Measurements from ENCODE around the gene FUCA2. TPM values are rescaled to one million over a fixed set of nuclear protein-coding genes. Genes with fewer than 3 reads are reported as not detected.

The FUCA2 gene
- total RNA-seq, 2 donors from 2014 or later, result 12.1 to 17.6 TPM

DNA sequence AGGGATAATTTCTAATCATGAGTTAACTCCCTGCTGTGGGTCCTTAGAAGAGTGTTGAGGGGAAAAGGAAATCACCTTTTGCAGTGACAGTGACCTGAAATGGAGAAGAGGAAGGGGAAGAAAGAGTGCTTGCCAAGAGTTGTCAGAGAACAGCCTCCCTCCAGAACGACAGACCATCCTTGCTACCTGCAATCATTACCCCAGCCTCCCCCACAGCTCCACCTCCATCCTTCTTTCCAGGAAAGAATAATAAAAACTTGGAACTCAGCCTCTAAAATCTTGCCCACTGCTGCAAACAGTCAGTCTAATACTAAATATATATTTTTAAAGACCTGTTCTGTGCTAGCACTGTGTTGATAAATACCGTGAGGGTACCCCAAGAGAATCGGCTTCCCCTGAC is 28.7 kb upstream of the FUCA2 start:
- DNase-seq (ENCODE audit: low spot score in 2 of 2) (no peak), ATAC-seq (no peak)
- Mint-ChIP-seq H3K9me3 (no peaks in the 10 kb centered on the region), H3K27ac (no peak overlapping the region), H3K36me3 (no peaks in the 10 kb centered on the region)

DNA sequence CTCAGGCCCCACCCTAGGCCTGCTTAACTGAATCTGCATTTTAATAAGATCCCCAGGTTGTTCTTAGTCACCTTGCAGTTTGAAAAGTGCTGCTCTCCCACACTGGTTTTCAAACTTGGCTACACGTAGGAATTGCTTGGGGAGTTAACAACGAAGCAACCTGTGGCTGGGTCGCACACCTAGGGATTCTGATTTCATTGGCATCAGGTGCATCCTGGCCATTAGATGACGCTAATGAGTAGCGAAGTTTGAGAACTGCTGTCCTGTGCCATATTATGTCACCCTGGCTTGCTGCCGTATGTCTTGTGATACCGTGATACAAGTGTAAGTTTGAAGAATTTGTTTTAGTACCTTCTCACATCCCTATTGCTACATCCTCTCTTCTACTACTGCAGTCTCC is 28.2 kb upstream of the FUCA2 start:
- no peak for ATAC-seq
- Mint-ChIP-seq H3K27ac (peak overlapping the region in 1 of 2 donors; percentile 51), H3K36me3 (no peaks in the 10 kb centered on the region), H3K9me3 (no peaks in the 10 kb centered on the region)
- no peak for DNase-seq (ENCODE audit: low spot score in 2 of 2)

DNA sequence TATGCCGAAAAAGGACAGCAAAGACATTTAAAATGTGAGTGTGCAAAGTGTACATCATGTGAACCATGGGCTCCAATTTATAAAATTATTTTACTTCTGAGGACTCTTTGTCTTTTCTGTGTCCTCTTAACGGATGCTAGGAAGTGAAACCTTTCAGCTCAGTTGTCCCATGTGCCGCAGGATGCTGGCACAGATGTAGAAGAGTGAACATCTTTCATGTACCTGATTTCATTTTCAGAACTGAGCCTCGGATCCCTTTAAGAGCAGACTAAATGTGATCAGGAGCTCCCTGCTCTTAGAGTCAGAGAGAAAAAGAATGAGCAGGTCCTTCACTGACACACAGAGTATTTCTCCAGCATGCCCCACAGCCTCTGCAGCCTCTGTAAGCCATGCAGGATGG is 27.6 kb upstream of the FUCA2 start:
- DNase-seq (ENCODE audit: low spot score in 2 of 2) (no peak), ATAC-seq (peak in 1 of 2 donors; percentile 19)
- Mint-ChIP-seq H3K36me3 (no peaks in the 10 kb centered on the region), H3K9me3 (no peaks in the 10 kb centered on the region), H3K27ac (peak overlapping the region in 1 of 2 donors; percentile 67)

DNA sequence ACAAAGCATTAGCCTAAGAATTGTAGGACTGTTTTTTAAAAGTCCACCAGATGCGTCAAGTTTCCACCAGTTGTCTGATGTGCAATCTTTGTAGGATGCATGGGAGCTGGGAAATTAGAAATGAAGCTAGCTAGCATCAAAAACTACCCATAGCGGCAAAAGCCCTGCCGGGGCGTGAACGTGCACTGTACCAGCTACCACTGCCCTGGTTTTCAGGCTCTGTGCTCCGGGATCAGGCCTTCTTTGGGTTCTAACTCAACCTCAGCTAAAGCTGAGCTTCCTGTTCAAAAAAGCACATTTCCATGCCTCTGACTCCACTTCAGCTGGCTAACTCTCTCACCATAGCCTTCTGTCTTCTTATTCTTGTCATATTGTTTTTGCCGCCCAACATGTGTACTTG is 26.9 kb upstream of the FUCA2 start:
- Mint-ChIP-seq H3K36me3 (no peaks in the 10 kb centered on the region), H3K27ac (peak overlapping the region in 1 of 2 donors; percentile 67), H3K9me3 (no peaks in the 10 kb centered on the region)
- DNase-seq (ENCODE audit: low spot score in 2 of 2) (no peak), ATAC-seq (no peak)

DNA sequence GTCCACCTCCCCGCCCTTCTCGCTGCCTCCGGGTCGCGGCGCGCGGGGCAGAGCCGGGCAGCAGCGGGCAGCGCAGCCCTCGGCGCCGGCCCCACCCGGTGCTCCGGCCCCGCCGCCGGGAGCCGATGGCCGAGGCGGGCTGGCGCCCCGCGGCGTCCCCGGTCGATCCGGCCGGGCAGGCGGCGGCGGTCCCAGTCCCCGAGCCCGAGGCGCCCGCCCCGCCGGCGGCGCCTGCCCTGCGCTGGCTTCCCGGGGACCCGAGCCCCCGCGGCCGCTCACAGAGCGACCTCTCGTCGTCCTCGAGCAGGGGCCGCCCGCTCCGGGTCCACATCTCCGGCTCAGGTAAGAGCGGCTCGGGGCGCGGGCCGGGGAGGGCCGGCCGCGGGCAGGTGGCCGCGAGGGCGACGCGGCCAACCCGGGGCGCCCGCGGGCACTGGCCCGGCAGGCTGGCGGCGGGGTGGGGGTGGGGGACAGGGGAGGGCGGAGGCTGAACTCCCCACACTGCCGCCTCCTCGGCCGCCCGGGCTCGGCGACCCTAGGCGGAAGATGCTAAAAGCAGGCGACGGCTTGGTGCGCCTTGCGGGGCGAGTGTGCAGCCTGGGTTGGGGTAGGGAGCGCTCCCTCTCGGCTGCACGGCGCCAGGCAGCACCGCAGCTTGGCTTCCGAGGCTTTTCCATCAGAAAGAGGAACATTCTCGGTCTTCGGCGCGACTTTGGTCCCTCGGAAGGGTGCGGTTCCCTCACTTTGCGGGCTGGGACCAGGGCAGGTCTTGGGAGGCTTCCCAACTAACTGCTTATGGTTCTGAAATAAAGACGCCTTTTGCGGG is 25.6 kb upstream of the FUCA2 start:
- peak; percentile 72 to 77 for ATAC-seq
- H3K9me3 Mint-ChIP-seq, result no peaks in the 10 kb centered on the region
- peak overlapping the region; percentile 52 to 77 for H3K27ac Mint-ChIP-seq
- no peaks in the 10 kb centered on the region for H3K36me3 Mint-ChIP-seq
- DNase-seq (ENCODE audit: low spot score in 2 of 2), result peak; percentile 63 to 66

DNA sequence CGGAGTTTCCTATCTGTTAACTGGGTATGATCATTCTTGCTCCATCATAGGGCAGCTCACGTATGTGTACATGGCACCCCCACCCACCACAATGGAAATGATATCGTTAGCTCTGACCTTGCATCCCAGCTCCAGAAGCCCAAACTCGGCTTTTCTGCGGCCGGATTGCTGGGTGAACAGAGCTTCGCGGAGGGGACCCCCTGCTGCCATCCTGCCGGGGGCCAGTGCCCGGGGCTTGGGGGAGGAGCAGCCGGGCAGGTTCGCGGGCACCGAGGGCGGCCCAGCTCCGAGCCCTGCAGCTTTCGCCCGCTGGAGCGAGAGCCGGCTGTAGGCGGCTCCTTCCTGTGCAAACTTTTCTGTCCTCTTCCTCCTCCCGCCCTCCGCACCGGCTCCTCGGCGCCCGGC is 24.9 kb upstream of the FUCA2 start:
- Mint-ChIP-seq H3K27ac (peak overlapping the region in 1 of 2 donors; percentile 23), H3K9me3 (no peaks in the 10 kb centered on the region), H3K36me3 (no peaks in the 10 kb centered on the region)
- DNase-seq (ENCODE audit: low spot score in 2 of 2) (peak; percentile 58 to 74), ATAC-seq (peak; percentile 76 to 78)

DNA sequence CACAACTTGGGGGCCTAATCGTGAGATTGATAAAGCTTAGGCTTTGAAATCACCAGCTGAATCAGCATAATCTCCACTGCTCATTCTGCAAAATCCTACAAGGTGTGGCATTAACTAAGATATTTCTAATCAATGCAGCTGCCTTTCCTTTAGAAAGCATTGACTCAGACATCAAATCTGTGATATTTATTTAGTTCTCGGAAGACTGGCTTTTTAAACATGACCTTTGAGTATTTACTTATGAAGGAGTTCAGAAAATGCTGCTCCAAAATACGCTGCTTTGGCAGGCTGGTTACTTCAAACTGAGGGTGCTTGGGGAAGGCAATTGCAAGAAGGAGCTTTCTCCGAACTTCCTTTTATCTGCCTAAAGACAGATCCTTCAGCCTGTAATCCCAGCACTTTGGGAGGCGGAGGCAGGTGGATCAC is 23.7 kb upstream of the FUCA2 start:
- DNase-seq (ENCODE audit: low spot score in 2 of 2) (no peak), ATAC-seq (no peak)
- H3K27ac Mint-ChIP-seq, result no peak overlapping the region
- H3K9me3 Mint-ChIP-seq, result no peaks in the 10 kb centered on the region
- no peaks in the 10 kb centered on the region for H3K36me3 Mint-ChIP-seq

DNA sequence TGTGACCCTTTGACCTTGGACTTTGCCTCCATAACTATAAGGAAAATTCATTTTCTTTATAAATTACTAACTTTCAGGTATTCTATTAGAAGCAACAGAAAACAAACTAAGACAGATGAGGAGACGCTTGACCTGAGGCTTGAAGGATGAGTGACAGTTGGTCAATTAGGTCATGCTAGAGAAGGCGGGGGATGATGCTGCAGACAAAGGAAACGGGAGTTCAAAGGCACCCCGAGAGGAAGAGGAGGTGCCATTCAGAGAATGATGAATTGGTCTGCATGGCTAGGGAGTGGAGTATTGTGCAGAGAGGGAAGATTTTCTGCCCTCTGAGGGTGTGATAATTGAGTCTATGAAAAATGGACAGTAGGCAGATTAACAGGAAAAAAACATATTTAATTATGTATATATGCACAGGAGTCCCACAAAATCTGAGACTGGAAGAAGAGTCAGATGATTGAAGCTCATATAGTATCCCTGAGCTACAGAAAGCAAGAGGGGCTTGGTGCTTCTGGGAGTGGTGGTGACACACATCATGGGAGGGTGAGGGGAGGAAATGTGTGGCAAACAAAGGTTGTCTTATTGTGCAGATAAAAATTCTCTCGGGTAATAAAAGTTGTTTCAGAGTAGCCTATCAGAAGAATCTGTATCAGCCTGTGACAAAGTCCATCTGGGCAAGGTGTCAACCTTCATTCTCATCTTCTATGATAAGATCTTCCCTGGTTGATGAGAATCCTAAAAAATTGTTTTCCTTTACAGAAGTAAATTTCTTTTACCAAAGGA is 20.4 kb upstream of the FUCA2 start:
- DNase-seq (ENCODE audit: low spot score in 2 of 2), result no peak
- Mint-ChIP-seq H3K27ac (no peak overlapping the region), H3K36me3 (no peaks in the 10 kb centered on the region), H3K9me3 (no peaks in the 10 kb centered on the region)
- ATAC-seq, result peak in 1 of 2 donors; percentile 57

DNA sequence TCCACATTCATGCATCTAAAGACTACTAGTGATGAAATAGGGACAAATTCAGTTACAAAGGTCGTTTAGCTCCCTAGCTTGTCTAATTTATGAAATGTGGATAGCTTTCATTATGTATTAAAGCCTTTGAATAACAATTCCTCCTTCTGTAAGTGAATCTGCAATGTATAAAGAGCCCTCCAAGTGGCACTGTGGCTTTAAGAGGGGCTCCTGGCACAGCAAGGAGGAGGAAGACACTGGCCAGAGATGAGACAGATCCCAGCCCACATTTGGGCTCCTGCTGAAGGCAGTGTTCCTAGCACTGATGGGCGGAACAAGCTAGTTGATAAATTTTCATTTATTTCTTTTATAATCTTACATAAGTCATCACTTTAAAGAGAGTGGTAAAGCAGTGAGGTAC is 17.6 kb upstream of the FUCA2 start:
- Mint-ChIP-seq H3K9me3 (peaks cover 0 to 2% of the 10 kb centered on the region in 2 donors), H3K27ac (peak overlapping the region in 1 of 2 donors; percentile 81), H3K36me3 (peaks cover 0 to 2% of the 10 kb centered on the region in 2 donors)
- no peak for DNase-seq (ENCODE audit: low spot score in 2 of 2)
- ATAC-seq, result peak in 1 of 2 donors; percentile 61

DNA sequence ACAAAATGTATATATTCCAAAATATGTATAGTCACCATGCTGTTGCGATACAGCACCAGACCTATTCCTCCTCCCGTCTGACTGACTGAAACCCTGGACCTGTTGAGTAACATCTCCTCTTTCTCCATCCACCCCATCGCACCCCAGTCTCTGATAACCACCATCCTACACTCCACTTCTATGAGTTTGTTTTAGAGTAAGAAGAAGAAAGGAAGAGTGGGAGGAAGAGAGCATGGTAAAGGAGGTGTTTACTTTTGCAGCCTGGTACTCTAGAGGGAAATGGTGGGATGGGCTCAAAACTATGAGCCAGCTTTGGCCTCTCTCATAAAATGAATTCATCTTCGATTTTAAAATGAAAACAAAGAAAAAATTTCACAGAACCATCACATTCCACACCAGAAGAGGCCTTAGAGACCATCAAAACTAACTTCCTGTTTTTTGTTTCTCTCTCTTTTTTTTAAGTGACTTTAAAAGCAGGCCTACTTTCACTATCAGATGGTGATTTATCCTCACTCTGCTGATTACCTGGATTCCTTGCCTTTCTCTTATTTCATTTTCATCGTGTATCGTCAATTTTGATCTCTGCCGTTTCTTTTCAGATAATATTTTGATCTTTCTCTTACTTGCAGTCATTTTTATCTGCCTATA is 16.8 kb upstream of the FUCA2 start:
- H3K27ac Mint-ChIP-seq, result peak overlapping the region; percentile 32 to 81
- peaks cover 0 to 8% of the 10 kb centered on the region in 2 donors for H3K9me3 Mint-ChIP-seq
- no peak for DNase-seq (ENCODE audit: low spot score in 2 of 2)
- ATAC-seq, result peak; percentile 43 to 75
- peaks cover 0 to 10% of the 10 kb centered on the region in 2 donors for H3K36me3 Mint-ChIP-seq

DNA sequence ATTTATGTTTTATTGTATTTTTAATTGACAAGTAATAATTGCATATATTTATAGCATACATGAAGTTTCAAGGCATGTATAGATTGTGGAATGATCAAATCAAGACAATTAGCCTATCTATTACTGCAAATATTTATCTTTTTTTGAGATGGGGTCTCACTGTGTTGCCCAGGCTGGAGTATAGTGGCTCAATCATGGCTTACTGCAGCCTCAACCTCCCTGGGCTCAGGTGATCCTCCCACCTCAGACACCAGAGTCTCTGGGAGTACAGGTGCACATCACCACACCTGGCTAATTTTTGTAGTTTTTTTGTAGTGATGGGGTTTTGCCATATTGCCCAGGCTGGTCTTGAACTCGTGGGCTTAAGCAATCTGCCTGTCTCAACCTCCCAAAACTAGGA is 16.2 kb upstream of the FUCA2 start:
- H3K27ac Mint-ChIP-seq, result peak overlapping the region in 1 of 2 donors; percentile 81
- H3K9me3 Mint-ChIP-seq, result peaks cover 0 to 8% of the 10 kb centered on the region in 2 donors
- DNase-seq (ENCODE audit: low spot score in 2 of 2) (no peak), ATAC-seq (no peak)
- peaks cover 0 to 11% of the 10 kb centered on the region in 2 donors for H3K36me3 Mint-ChIP-seq

DNA sequence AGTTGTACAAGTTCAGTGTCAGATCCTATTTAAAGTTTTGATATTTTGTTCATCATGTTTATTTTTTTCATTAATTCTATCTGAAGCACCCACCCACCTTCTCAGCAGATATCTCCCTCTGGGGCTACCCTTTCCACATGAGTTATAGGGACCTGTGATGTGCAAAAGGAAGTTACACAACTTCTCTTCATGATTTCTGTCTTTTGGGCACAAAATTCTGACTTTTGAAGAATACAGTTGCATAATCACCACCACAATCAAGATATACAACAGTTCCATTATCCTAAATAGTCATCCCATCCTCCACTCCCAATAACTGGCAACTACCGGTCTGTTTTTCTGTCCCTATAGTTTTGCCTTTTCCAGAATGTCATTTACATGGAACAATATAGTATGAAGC is 13.8 kb upstream of the FUCA2 start:
- ATAC-seq (no peak), DNase-seq (ENCODE audit: low spot score in 2 of 2) (no peak)
- peaks cover 0 to 8% of the 10 kb centered on the region in 2 donors for H3K9me3 Mint-ChIP-seq
- peaks cover 0 to 11% of the 10 kb centered on the region in 2 donors for H3K36me3 Mint-ChIP-seq
- no peak overlapping the region for H3K27ac Mint-ChIP-seq

DNA sequence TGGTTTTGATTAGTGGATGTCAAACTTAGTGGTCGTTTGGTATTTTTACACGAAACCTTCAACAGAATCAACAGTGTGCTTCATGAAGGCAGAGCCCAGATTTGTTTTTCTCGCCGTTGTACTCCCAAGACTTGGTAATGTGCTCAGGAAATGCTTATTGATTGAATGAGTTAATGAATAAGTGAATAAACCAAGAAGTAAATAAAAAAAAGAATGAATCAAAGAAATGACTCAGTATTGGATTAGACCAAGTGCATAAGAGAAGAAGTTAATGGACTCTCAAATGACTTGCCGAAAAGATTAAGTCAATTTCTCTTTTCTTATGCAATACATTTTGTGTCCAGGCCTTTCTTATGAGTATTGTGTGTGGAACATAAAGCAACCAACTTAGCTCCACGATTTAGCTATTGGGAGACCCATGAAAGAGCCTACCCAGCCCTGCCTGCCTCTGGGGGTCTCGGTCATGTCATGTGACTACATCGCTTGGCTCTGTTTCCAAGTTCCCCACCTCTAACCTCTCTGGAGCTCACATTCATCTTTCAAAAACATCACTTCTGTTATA is 10.6 kb upstream of the FUCA2 start:
- peaks cover 0 to 11% of the 10 kb centered on the region in 2 donors for H3K36me3 Mint-ChIP-seq
- H3K27ac Mint-ChIP-seq, result no peak overlapping the region
- ATAC-seq, result no peak
- no peak for DNase-seq (ENCODE audit: low spot score in 2 of 2)
- peaks cover 0 to 8% of the 10 kb centered on the region in 2 donors for H3K9me3 Mint-ChIP-seq

DNA sequence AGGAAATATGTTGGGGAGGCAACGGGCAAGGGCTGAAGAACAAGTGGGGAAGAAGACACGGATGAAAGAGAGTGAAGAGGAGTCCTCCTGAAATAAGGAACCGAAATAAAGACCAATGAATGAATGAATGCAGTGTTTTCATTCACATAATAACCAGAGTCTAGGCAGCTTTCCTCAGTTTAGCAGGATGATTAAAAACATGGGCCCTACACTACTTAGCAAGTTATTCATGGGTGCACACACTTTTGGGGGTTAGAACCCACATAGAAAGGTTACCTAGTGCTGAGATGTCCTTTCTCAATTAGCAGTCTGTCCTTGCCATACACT is 5.9 kb upstream of the FUCA2 start:
- no peaks in the 10 kb centered on the region for H3K9me3 Mint-ChIP-seq
- ATAC-seq, result no peak
- no peak for DNase-seq (ENCODE audit: low spot score in 2 of 2)
- peaks cover 0 to 7% of the 10 kb centered on the region in 2 donors for H3K36me3 Mint-ChIP-seq
- peak overlapping the region in 1 of 2 donors; percentile 3 for H3K27ac Mint-ChIP-seq

DNA sequence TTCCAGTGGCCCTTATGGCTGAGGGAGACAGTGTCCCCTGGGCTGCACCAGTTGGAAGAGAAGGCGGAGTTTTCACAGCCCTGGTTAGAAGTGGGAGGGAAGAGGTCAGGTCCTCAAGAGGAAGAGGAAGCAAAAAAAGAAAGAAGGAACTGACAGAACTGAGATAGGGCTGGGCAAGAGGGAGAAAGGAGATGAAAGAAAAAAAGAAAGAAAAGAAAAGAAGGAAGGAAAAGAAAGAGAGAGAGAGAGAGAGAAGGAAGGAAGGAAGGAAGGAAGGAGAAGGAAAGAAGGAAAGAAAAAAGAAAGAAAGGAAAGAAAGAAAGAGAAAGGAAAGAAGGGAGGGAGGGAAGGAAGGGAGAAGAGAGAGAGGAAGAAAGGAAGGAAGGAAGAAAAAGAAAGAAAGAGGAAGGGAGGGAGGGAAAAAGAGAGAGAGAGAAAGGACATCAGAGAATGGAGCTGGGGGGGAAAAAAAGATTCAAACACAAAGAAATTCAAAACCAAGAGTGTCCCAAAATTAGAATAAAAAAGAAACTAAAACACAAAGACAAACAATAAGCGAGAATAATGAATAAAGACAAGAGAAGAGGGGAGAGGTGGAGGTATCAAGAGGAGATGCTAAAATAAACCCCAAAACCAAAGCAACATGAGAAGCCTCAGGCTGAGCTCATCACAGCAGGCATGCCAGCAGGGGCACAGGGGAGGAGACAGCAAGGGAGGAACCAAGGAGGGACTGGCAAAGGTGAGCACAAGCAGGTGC is 5.3 kb upstream of the FUCA2 start:
- Mint-ChIP-seq H3K27ac (peak overlapping the region in 1 of 2 donors; percentile 3), H3K9me3 (no peaks in the 10 kb centered on the region), H3K36me3 (peaks cover 0 to 9% of the 10 kb centered on the region in 2 donors)
- no peak for DNase-seq (ENCODE audit: low spot score in 2 of 2)
- no peak for ATAC-seq

DNA sequence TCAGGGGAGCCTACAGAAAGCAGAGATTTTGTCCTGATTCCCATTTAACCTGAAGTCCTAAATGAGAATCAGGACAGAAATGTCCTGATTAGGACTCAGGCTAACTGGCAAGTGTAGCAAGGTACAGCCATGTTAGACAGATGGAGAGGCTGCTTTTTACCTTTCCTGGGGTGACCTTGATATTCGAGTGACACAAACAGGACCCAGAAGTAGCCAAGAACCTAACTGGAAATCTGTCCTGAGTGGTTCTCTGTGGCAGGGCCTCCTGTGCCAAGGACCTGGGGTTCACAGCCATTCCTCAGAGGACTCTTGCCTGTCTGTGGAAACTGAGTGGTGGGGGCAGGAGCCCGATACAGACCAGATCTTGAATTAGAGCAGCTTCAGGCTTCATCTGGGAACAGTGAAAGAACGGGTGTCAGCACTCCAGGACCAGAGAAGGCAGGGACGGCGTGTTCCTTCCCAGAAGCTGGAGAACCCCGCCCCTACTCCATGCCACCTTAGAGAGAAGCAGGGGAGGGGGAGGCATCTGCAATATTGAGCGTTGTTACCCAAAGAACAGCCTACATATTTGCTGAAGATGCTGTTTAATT is 4.3 kb upstream of the FUCA2 start:
- Mint-ChIP-seq H3K27ac (no peak overlapping the region), H3K9me3 (no peaks in the 10 kb centered on the region), H3K36me3 (peaks cover 6 to 18% of the 10 kb centered on the region in 2 donors)
- DNase-seq (ENCODE audit: low spot score in 2 of 2), result no peak
- no peak for ATAC-seq
